ENCODE measurements around the gene ARMH3. TPM values are rescaled to one million over a fixed set of nuclear protein-coding genes. Genes with fewer than 3 reads are reported as not detected.

The ARMH3 gene
- total and polyA plus RNA-seq, 10 donors = 11.6 to 37.4 (median 21.6) TPM

GRCh38 chr10:101932183-101932582 lies 123.8 kb downstream of the ARMH3 start:
- H3K9me3 ChIP-seq = no peaks in the 10 kb centered on the region
- no peak for DNase-seq
- no peaks in the 10 kb centered on the region for H3K27me3 ChIP-seq (replicated peaks in 1 of 7)
- TF ChIP-seq CTCF (IDR thresholded peaks at IDR 0.05 in 8 of 11, conservative IDR thresholded peaks at IDR 0.05 in 3 of 11) (no peak), POLR2A (IDR thresholded peaks at IDR 0.05) (no peak), POLR2AphosphoS5 (IDR thresholded peaks at IDR 0.05) (no peak)
- H3K36me3 ChIP-seq = peaks cover 0 to 46% (median 4%) of the 10 kb centered on the region in 6 donors
- intact Hi-C loops (cut with DNase I; ENCODE audit: low total_unique reads) = no loop called here
- WGBS, 5 donors = 82 to 93% (median 92%) methylated on average over 4 of the region's 4 CpGs
- H3K4me1 ChIP-seq = peaks cover 0 to 23% (median 1%) of the 10 kb centered on the region in 6 donors
- no peak overlapping the region for H3K27ac ChIP-seq
- H3K4me3 ChIP-seq = no peak overlapping the region

- no peak for DNase-seq
- TF ChIP-seq CTCF (IDR thresholded peaks at IDR 0.05 in 8 of 11, conservative IDR thresholded peaks at IDR 0.05 in 3 of 11) = no peak
- H3K36me3 ChIP-seq = peaks cover 0 to 28% (median 4%) of the 10 kb centered on the region in 6 donors
- no peak overlapping the region for H3K27ac ChIP-seq
- no peaks in the 10 kb centered on the region for H3K9me3 ChIP-seq
- peaks cover 0 to 21% (median 0%) of the 10 kb centered on the region in 6 donors for H3K4me1 ChIP-seq
- 95 to 99% (median 97%) methylated on average over 2 of the region's 2 CpGs for WGBS, 5 donors
- intact Hi-C loops (cut with DNase I; ENCODE audit: low total_unique reads) = no loop called here
- no peaks in the 10 kb centered on the region for H3K27me3 ChIP-seq (replicated peaks in 1 of 7)
- H3K4me3 ChIP-seq = no peak overlapping the region
Measured at GRCh38 chr10:101925027-101925426, 130.9 kb downstream of the ARMH3 start.

GRCh38 chr10:101923256-101923655 lies 132.7 kb downstream of the ARMH3 start:
- no peaks in the 10 kb centered on the region for H3K27me3 ChIP-seq (replicated peaks in 1 of 7)
- DNase-seq = no peak
- H3K9me3 ChIP-seq = no peaks in the 10 kb centered on the region
- H3K4me1 ChIP-seq = peaks cover 0 to 23% (median 0%) of the 10 kb centered on the region in 6 donors
- no peak overlapping the region for H3K27ac ChIP-seq
- TF ChIP-seq POLR2A (IDR thresholded peaks at IDR 0.05) (no peak), CTCF (IDR thresholded peaks at IDR 0.05 in 8 of 11, conservative IDR thresholded peaks at IDR 0.05 in 3 of 11) (no peak), POLR2AphosphoS5 (IDR thresholded peaks at IDR 0.05) (no peak)
- H3K4me3 ChIP-seq = no peak overlapping the region
- peaks cover 0 to 35% (median under 1%) of the 10 kb centered on the region in 6 donors for H3K36me3 ChIP-seq
- intact Hi-C loops (cut with DNase I; ENCODE audit: low total_unique reads) = no loop called here

- H3K4me1 ChIP-seq = peaks cover 0 to 24% (median 0%) of the 10 kb centered on the region in 6 donors
- no peak overlapping the region for H3K27ac ChIP-seq
- H3K36me3 ChIP-seq = peaks cover 0 to 31% (median 0%) of the 10 kb centered on the region in 6 donors
- TF ChIP-seq POLR2A (IDR thresholded peaks at IDR 0.05) = no peak
- no peak for TF ChIP-seq POLR2AphosphoS5 (IDR thresholded peaks at IDR 0.05)
- no peak for TF ChIP-seq CTCF (IDR thresholded peaks at IDR 0.05 in 8 of 11, conservative IDR thresholded peaks at IDR 0.05 in 3 of 11)
- H3K4me3 ChIP-seq = no peak overlapping the region
- WGBS, 5 donors = 91 to 95% (median 93%) methylated on average over 2 of the region's 2 CpGs
- no peaks in the 10 kb centered on the region for H3K27me3 ChIP-seq (replicated peaks in 1 of 7)
- intact Hi-C loops (cut with DNase I; ENCODE audit: low total_unique reads) = no loop called here
- DNase-seq = no peak
- no peaks in the 10 kb centered on the region for H3K9me3 ChIP-seq
Measured at GRCh38 chr10:101922846-101923245, 133.1 kb downstream of the ARMH3 start.
